ENCODE results near the gene MELK.
"Not testable (repeated sequence)": the region's sequence is repeated elsewhere in the genome, so short reads cannot be mapped to it uniquely, and the experiment has no call there.

MELK gene

DNA sequence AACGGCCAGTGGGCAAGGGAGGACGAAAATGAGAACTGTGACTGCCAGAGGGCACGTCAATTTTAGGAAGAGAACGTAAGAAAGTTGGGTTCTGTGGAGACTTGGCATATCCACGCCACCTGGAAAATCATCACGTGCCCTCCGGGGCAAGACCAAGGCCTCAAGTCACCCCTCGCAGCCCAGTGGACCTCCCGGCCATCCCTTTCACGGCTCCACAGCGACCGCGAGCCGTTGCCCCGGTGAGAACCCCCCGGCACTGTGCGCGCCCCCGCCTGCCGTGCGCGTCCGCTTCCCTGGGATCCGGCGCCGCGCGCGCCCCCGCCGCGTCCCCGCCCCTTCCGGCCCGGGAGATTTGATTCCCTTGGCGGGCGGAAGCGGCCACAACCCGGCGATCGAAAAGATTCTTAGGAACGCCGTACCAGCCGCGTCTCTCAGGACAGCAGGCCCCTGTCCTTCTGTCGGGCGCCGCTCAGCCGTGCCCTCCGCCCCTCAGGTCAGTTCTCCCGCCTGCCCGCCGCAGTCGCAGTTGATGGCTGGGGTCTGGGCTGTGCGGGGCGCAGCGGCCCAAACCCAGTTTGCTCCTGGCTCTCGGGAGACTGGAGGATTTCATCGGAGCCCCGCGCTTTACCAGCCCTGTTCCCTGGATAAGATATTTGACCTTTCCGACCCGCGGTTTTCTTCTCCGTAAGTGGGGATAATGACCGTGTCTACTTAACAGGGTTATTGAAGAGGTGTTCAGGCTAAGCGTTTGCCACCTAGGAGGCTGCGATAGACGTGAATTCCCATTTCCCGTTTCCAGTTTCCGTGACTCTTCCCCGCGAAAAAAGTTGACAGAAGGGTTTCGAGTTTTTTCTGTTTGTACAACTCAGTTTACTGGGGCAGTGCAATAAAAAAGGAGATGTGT lies at the start of gene MELK:
TSS of gene MELK (plus strand) at position 381 of the 904 bp plus-strand sequence. CDS start 8,787 bp downstream, outside the sequence.
- Histone ChIP-seq H3K4me3 (peak within 1 kb of the TSS; percentile 77 to 99 (median 90)), H3K9ac (peak within 1 kb of the TSS; percentile 80 to 90 (median 85)), H4K20me1 (peaks cover 0 to 10% (median 4%) of the 10 kb centered on the region in 11 experiments; a peak in 6 of 22 replicates), H3K4me2 (peak within 1 kb of the TSS; percentile 87 to 97 (median 92)), H3K36me3 (peaks cover 0 to 15% (median 6%) of the 10 kb centered on the region in 11 experiments; a peak in 9 of 22 replicates), H3K9me3 (replicated peaks in 1 of 11) (no peaks in the 10 kb centered on the region), H3K4me1 (peaks cover 30 to 44% (median 36%) of the 10 kb centered on the region in 10 experiments), H3K27ac (peak within 1 kb of the TSS; percentile 71 to 87 (median 83)), H3K27me3 (no peaks in the 10 kb centered on the region)
- TF ChIP-seq Cebpa-rat (IDR thresholded peaks at IDR 0.05): no peak

DNA sequence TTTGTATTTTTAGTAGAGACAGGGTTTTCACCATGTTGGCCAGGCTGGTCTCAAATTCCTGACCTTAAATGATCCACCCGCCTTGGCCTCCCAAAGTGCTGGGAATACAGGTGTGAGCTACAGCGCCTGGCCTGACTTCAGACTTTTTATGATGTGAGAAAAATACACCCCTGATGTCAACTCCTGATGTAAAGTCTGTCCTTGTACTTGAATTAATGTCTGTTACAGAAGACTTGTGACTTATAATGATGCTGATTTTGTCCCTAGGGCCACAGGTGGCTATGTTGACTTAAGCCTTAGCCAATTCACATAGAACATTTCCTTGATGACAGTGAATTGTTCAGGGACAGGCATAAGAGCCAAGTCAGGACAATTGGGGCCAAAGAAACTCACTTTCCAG lies 42.5 kb upstream of the MELK start:
- Histone ChIP-seq H4K20me1 (no peaks in the 10 kb centered on the region), H3K4me1 (peaks cover 0 to 4% (median 0%) of the 10 kb centered on the region in 10 experiments; a peak in 1 of 20 replicates), H3K9ac (no peak overlapping the region), H3K27ac (no peak overlapping the region), H3K27me3 (no peaks in the 10 kb centered on the region), H3K4me2 (no peak overlapping the region), H3K36me3 (no peaks in the 10 kb centered on the region), H3K4me3 (no peak overlapping the region), H3K9me3 (replicated peaks in 1 of 11) (peaks cover 9 to 16% (median 12%) of the 10 kb centered on the region in 11 experiments; a peak in 20 of 22 replicates)
- no peak for TF ChIP-seq Cebpa-rat (IDR thresholded peaks at IDR 0.05)

DNA sequence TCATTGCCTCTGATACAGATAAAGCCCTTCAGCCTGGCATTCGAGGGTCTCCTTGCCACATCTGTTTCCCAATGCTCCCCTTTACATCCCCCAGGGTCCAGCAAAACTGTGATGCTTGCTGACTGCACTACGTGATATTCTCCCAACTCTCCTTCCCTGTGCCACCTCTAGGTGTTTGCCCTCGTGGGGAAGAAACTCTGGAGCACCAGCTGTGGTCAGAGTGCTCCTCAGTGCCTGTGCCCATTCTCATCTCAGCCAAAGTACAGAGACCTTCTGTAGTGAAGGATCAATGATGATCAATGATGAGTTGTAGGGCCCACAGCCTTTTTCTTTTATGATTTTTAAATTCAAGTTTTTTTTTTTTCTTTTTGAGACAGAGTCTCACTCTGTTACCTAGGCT lies 40.3 kb upstream of the MELK start:
- Histone ChIP-seq H3K4me2 (no peak overlapping the region), H3K27ac (no peak overlapping the region), H3K4me3 (no peak overlapping the region), H3K9me3 (replicated peaks in 1 of 11) (peaks cover 9 to 16% (median 12%) of the 10 kb centered on the region in 11 experiments; a peak in 20 of 22 replicates), H3K27me3 (no peaks in the 10 kb centered on the region), H4K20me1 (no peaks in the 10 kb centered on the region), H3K4me1 (peaks cover 0 to 4% (median 0%) of the 10 kb centered on the region in 10 experiments; a peak in 1 of 20 replicates), H3K36me3 (no peaks in the 10 kb centered on the region), H3K9ac (no peak overlapping the region)
- TF ChIP-seq Cebpa-rat (IDR thresholded peaks at IDR 0.05): no peak

DNA sequence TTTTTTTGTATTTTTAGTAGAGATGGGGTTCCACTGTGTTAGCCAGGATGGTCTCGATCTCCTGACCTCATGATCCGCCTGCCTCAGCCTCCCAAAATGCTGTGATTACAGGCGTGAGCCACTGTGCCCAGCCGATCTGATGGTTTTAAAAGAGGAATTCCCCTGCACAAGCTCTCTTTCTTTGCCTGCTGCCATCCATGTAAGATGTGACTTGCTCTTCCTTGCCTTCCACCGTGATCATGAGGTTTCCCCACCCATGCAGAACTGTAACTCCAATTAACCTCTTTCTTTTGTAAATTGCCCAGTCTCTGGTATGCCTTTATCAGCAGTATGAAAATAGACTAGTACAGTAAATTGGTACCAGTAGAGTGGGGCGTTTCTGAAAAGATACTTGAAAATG lies 39.0 kb upstream of the MELK start:
- H3K27ac ChIP-seq, H3K4me3 ChIP-seq, H4K20me1 ChIP-seq, H3K27me3 ChIP-seq, H3K4me1 ChIP-seq, H3K4me2 ChIP-seq, H3K9ac ChIP-seq, H3K36me3 ChIP-seq: not testable (repeated sequence)
- H3K9me3 ChIP-seq (replicated peaks in 1 of 11): peaks cover 9 to 16% (median 12%) of the 10 kb centered on the region in 11 experiments; a peak in 20 of 22 replicates

DNA sequence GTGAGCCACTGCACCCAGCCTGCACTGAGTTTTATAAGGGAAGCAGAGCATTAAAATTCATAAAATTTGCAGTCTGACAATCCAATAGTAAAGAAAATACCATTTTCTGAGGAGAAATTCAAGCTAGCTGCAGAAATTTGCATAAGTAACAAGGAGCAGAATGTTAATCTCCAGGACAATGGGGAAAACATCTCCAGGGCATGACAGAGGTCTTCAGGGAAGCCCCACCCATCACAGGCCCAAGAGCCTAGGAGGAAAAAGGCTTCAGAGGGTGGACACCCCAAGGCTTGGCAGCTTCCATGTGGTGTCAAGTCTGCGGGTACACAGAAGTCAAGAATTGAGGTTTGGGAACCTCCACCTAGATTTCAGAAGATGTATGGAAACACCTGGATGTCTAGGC lies 37.6 kb upstream of the MELK start:
- no peak overlapping the region for H3K4me3 ChIP-seq
- peaks cover 9 to 16% (median 12%) of the 10 kb centered on the region in 11 experiments; a peak in 20 of 22 replicates for H3K9me3 ChIP-seq (replicated peaks in 1 of 11)
- no peak overlapping the region for H3K9ac ChIP-seq
- no peaks in the 10 kb centered on the region for H3K36me3 ChIP-seq
- peaks cover 0 to 9% (median 3%) of the 10 kb centered on the region in 10 experiments; a peak in 9 of 20 replicates for H3K4me1 ChIP-seq
- no peaks in the 10 kb centered on the region for H4K20me1 ChIP-seq
- H3K27me3 ChIP-seq: no peaks in the 10 kb centered on the region
- no peak overlapping the region for H3K27ac ChIP-seq
- TF ChIP-seq Cebpa-rat (IDR thresholded peaks at IDR 0.05): no peak
- no peak overlapping the region for H3K4me2 ChIP-seq

DNA sequence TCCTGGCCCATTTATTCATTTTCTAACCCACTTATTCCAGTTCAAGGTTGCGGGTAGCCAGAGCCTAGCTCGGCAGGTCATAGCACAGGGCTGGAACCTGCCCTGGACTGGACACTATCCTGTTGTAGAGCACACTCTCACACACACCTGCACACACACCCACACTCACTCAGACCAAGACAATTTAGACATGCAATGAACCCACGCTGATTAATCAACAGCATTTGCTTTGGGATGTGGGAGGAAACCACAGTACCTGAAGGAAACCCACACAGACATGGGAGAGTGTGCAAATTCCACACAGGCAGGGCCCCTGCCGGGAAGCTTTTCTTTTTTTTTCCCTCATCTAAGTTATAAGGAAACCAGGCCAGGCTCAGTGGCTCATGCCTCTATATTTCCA lies 34.8 kb upstream of the MELK start:
- Histone ChIP-seq H4K20me1 (no peaks in the 10 kb centered on the region), H3K36me3 (no peaks in the 10 kb centered on the region), H3K4me1 (peaks cover 0 to 17% (median 7%) of the 10 kb centered on the region in 10 experiments; a peak in 10 of 20 replicates), H3K9me3 (replicated peaks in 1 of 11) (peaks cover 9 to 16% (median 12%) of the 10 kb centered on the region in 11 experiments; a peak in 20 of 22 replicates), H3K9ac (no peak overlapping the region), H3K4me3 (no peak overlapping the region), H3K27ac (no peak overlapping the region), H3K27me3 (no peaks in the 10 kb centered on the region), H3K4me2 (no peak overlapping the region)
- no peak for TF ChIP-seq Cebpa-rat (IDR thresholded peaks at IDR 0.05)

DNA sequence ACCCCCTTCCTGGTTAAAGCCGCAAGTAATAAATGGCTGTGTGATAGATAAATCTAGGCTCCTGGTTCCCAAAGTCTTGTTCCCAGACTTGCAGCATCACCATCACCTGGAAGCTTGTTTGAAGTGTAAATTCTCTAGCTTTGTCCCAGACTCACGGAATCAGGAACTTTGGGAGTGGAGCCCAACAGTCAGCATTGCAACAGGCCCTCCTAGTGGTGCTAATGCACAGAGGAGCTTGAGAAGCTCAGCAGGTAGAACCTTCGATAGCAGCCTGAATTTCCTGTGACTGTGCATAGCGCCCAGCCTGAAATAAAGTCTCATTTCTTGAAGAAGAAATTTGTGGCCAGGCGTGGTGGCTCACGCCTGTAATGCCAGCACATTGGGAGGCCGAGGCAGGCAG lies 30.3 kb upstream of the MELK start:
- Histone ChIP-seq H3K9ac (no peak overlapping the region), H4K20me1 (no peaks in the 10 kb centered on the region), H3K4me1 (peaks cover 0 to 17% (median 5%) of the 10 kb centered on the region in 10 experiments; a peak in 9 of 20 replicates), H3K27me3 (no peaks in the 10 kb centered on the region), H3K4me2 (no peak overlapping the region), H3K36me3 (no peaks in the 10 kb centered on the region), H3K27ac (no peak overlapping the region), H3K4me3 (no peak overlapping the region), H3K9me3 (replicated peaks in 1 of 11) (no peaks in the 10 kb centered on the region)
- no peak for TF ChIP-seq Cebpa-rat (IDR thresholded peaks at IDR 0.05)

DNA sequence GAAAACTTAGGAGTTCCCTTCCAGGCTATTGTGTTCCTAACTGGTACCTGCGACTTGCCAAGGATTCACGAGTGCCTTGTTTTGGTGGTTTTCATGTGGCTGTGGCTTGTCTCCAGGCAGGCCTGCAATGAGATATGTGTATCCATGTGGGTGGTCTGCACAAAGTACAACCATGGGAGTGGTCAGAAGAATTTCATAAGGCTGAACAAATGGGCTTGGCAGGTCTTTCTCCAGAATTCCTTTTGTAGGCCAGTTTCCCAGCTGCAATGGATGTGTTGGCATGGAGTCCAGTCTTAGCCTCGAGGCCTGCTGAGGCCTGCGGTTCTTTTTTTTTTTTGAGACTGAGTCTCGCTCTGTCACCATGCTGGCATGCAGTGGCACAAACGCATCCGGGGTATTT lies 28.8 kb upstream of the MELK start:
- TF ChIP-seq Cebpa-rat (IDR thresholded peaks at IDR 0.05): no peak
- Histone ChIP-seq H4K20me1 (no peaks in the 10 kb centered on the region), H3K9ac (no peak overlapping the region)

DNA sequence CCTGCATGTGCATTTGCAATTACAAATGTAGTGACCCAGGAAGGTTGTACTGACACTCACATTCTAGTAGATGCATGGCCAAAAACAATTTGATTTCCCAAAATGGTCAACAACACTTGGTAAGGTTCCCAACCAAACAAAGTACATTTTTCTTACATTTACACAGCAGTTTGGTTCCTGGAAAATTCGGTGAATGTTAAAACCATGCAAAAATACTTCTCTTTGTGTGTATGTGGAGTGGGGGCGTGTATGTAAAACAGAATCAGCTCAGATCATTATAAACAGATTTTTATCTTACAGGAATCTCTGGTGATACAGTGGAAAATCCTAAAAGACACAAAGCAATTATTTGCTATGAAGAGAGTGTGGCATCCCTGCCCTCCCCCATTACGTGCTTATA lies 25.1 kb upstream of the MELK start:
- Histone ChIP-seq H3K9ac (no peak overlapping the region), H3K9me3 (replicated peaks in 1 of 11) (no peaks in the 10 kb centered on the region), H3K4me3 (no peak overlapping the region), H3K4me1 (peaks cover 0 to 24% (median 5%) of the 10 kb centered on the region in 10 experiments; a peak in 10 of 20 replicates), H3K4me2 (no peak overlapping the region), H4K20me1 (no peaks in the 10 kb centered on the region), H3K36me3 (no peaks in the 10 kb centered on the region), H3K27me3 (no peaks in the 10 kb centered on the region), H3K27ac (no peak overlapping the region)
- TF ChIP-seq Cebpa-rat (IDR thresholded peaks at IDR 0.05): no peak

More for the DNA sequence above, 28.8 kb upstream of the MELK start:
- Histone ChIP-seq H3K9me3 (replicated peaks in 1 of 11) (no peaks in the 10 kb centered on the region), H3K36me3 (no peaks in the 10 kb centered on the region), H3K4me1 (peaks cover 0 to 17% (median 5%) of the 10 kb centered on the region in 10 experiments; a peak in 9 of 20 replicates), H3K4me2 (no peak overlapping the region), H3K27ac (no peak overlapping the region), H3K27me3 (no peaks in the 10 kb centered on the region), H3K4me3 (no peak overlapping the region)

Measured in BLaER1 treated with 17β-estradiol and CSF1 and Interleukin-3, amounts not matched to agents 10 nM and 100 nM (cell line).